DOHH2 (cell line): ENCODE measurements around the gene TUBB1.

ENCODE experiments used
- CTCF ChIP-seq: fragments of 200-600 bp; sonication (generic); IDR thresholded peaks from one replicate; pipeline ENCODE4 v1.5.1; 2014; ENCODE audit warnings: antibody characterized with exemption, mild to moderate bottlenecking, low read depth, low read length; ENCODE audit not compliant: poor library complexity, severe bottlenecking
- EZH2phosphoT487 ChIP-seq: fragments of 200-600 bp; sonication (generic); IDR thresholded peaks from 2 replicates; pipeline ENCODE4 v1.6.1; 2017; ENCODE audit warnings: borderline replicate concordance, mild to moderate bottlenecking, antibody characterized with exemption, low read length, moderate library complexity, mixed read lengths

GRCh38 chr20:59043698-59044097, 24.5 kb downstream of the TUBB1 start:
- no peak for TF ChIP-seq CTCF
- TF ChIP-seq EZH2phosphoT487: no peak
